GM19452 (cell line): ENCODE results near the gene AHCYL2.

Experiments used
- ATAC-seq: cut with Tn5 transposase; IDR thresholded peaks from one replicate; pipeline ENCODE4 v1.9.1; 2021; ENCODE audit not compliant: unreplicated experiment

AHCYL2 gene

GRCh38 chr7:129224251-129225205 lies at the start of gene AHCYL2:
AHCYL2 (plus strand) TSS chr7:129225030.
- peak; percentile 90 for ATAC-seq

- ATAC-seq, result no peak
Measured at GRCh38 chr7:129176916-129177710, 47.7 kb upstream of the AHCYL2 start.

GRCh38 chr7:129184981-129185670 lies 39.7 kb upstream of the AHCYL2 start:
- no peak for ATAC-seq

GRCh38 chr7:129186749-129187260 lies 38.0 kb upstream of the AHCYL2 start:
- no peak for ATAC-seq

GRCh38 chr7:129187681-129188371 lies 37.0 kb upstream of the AHCYL2 start:
- ATAC-seq, result no peak

- no peak for ATAC-seq
Measured at GRCh38 chr7:129188372-129188891, 36.4 kb upstream of the AHCYL2 start, which contains the start of gene SMO. SMO (plus strand) TSS chr7:129188633; CDS start chr7:129189152, 519 bp downstream.

- no peak for ATAC-seq
Measured at GRCh38 chr7:129188892-129189660, 35.8 kb upstream of the AHCYL2 start.

GRCh38 chr7:129189661-129190310 lies 35.0 kb upstream of the AHCYL2 start:
- no peak for ATAC-seq

GRCh38 chr7:129191272-129191671 lies 33.6 kb upstream of the AHCYL2 start:
- no peak for ATAC-seq

GRCh38 chr7:129193892-129194291 lies 30.9 kb upstream of the AHCYL2 start:
- no peak for ATAC-seq

GRCh38 chr7:129197771-129198170 lies 27.1 kb upstream of the AHCYL2 start:
- ATAC-seq, result no peak

GRCh38 chr7:129199406-129199805 lies 25.4 kb upstream of the AHCYL2 start:
- no peak for ATAC-seq

GRCh38 chr7:129202058-129202777 lies 22.6 kb upstream of the AHCYL2 start:
- no peak for ATAC-seq

GRCh38 chr7:129203050-129203741 lies 21.6 kb upstream of the AHCYL2 start:
- no peak for ATAC-seq

GRCh38 chr7:129205126-129205818 lies 19.6 kb upstream of the AHCYL2 start:
- ATAC-seq, result no peak

- no peak for ATAC-seq
Measured at GRCh38 chr7:129205987-129206785, 18.6 kb upstream of the AHCYL2 start.
